H1 (cell line): ENCODE results near the gene ABCA6. TPM values are rescaled to one million over a fixed set of nuclear protein-coding genes. Genes with fewer than 3 reads are reported as not detected.

ENCODE experiments used
- ATF2 ChIP-seq: IDR thresholded peaks from 2 replicates; pipeline ENCODE4 v1.6.1; 2012; ENCODE audit warnings: low read length, inconsistent platforms
- BCL11A ChIP-seq, 2 experiments: IDR thresholded peaks; one replicate each; pipeline ENCODE4 v1.6.1; 2011; ENCODE audit warnings: low read depth in 2 of 2, low read length in 2 of 2, mild to moderate bottlenecking in 2 of 2
- CBX8 ChIP-seq: fragments of 300-800, 300-1000 bp; sonication (generic); IDR thresholded peaks from 2 replicates; pipeline ENCODE4 v1.7.1; 2016; ENCODE audit warnings: low read depth, low read length, borderline replicate concordance
- KDM4A ChIP-seq: IDR thresholded peaks from one replicate; pipeline ENCODE4 v1.7.1; 2012; ENCODE audit warnings: low read depth, mild to moderate bottlenecking, moderate library complexity, low read length, inconsistent platforms; ENCODE audit not compliant: severe bottlenecking
- MAFK ChIP-seq: IDR thresholded peaks from 2 replicates; pipeline ENCODE4 v1.6.1; 2012; ENCODE audit warnings: low read depth, mild to moderate bottlenecking, improper control_type of control experiment, low read length
- RNF2 ChIP-seq: fragments of 200-900, 300-1000 bp; sonication (generic); IDR thresholded peaks from 2 replicates; pipeline ENCODE4 v1.7.1; 2016; ENCODE audit warnings: borderline replicate concordance, low read depth, mild to moderate bottlenecking, antibody characterized with exemption, low read length; ENCODE audit not compliant: poor library complexity, severe bottlenecking; ENCODE audit errors: missing control alignments
- TBP ChIP-seq: IDR thresholded peaks from 2 replicates; pipeline ENCODE4 v1.6.1; 2011; ENCODE audit warnings: low read depth, low read length, improper control_type of control experiment
- TEAD4 ChIP-seq: IDR thresholded peaks from 2 replicates; pipeline ENCODE4 v1.6.1; 2012; ENCODE audit warnings: low read depth, low read length, inconsistent platforms, mixed read lengths
- polyA plus RNA-seq, 7 experiments: library from polyadenylated mRNA; depleted of rRNA in 3 of 7; stranded (reverse) in 5 of 7; unstranded in 2 of 7; fragments of >200 nt in 5 of 7; fragments of 200-250 nt in 2 of 7; gene quantifications; 1 replicate in 5 of 7; 2 replicates in 1 of 7; 4 replicates in 1 of 7; pipeline versions ENCODE4 v1.2.1 to v1.2.3, GENCODE V29; 2011 to 2013; ENCODE audit warnings: missing spikeins in 2 of 7, mixed read lengths in 2 of 7
- total RNA-seq: library from RNA; stranded (reverse); fragmentation: NEBNext Ultra II Directional; extraction: Animal tissue kit (Norgen Biotek cat#: 25700); gene quantifications from 2 replicates; pipeline ENCODE4 v1.2.1, GENCODE V29; 2021
- TF ChIP-seq, protein P1 (sequence below): fragments of 300-600 bp; sonication (generic); IDR thresholded peaks from 2 replicates; pipeline ENCODE4 v1.7.1; 2012; ENCODE audit warnings: low read length, moderate library complexity, mild to moderate bottlenecking, inconsistent platforms; ENCODE audit not compliant: insufficient replicate concordance

The ABCA6 gene
- total and polyA plus RNA-seq, 2 of the 8 experiments (the other 6 are each of a cell fraction or from before 2014, with no cell fraction given): not detected

- TF ChIP-seq ATF2 (no peak), TEAD4 (no peak), KDM4A (no peak), TBP (no peak), CBX8 (no peak), BCL11A (IDR thresholded peaks at IDR 0.05; ENCODE audit: low read depth in 2 of 2, low read length in 2 of 2) (no peak), MAFK (no peak), RNF2 (no peak)
- TF ChIP-seq, protein P1, sequence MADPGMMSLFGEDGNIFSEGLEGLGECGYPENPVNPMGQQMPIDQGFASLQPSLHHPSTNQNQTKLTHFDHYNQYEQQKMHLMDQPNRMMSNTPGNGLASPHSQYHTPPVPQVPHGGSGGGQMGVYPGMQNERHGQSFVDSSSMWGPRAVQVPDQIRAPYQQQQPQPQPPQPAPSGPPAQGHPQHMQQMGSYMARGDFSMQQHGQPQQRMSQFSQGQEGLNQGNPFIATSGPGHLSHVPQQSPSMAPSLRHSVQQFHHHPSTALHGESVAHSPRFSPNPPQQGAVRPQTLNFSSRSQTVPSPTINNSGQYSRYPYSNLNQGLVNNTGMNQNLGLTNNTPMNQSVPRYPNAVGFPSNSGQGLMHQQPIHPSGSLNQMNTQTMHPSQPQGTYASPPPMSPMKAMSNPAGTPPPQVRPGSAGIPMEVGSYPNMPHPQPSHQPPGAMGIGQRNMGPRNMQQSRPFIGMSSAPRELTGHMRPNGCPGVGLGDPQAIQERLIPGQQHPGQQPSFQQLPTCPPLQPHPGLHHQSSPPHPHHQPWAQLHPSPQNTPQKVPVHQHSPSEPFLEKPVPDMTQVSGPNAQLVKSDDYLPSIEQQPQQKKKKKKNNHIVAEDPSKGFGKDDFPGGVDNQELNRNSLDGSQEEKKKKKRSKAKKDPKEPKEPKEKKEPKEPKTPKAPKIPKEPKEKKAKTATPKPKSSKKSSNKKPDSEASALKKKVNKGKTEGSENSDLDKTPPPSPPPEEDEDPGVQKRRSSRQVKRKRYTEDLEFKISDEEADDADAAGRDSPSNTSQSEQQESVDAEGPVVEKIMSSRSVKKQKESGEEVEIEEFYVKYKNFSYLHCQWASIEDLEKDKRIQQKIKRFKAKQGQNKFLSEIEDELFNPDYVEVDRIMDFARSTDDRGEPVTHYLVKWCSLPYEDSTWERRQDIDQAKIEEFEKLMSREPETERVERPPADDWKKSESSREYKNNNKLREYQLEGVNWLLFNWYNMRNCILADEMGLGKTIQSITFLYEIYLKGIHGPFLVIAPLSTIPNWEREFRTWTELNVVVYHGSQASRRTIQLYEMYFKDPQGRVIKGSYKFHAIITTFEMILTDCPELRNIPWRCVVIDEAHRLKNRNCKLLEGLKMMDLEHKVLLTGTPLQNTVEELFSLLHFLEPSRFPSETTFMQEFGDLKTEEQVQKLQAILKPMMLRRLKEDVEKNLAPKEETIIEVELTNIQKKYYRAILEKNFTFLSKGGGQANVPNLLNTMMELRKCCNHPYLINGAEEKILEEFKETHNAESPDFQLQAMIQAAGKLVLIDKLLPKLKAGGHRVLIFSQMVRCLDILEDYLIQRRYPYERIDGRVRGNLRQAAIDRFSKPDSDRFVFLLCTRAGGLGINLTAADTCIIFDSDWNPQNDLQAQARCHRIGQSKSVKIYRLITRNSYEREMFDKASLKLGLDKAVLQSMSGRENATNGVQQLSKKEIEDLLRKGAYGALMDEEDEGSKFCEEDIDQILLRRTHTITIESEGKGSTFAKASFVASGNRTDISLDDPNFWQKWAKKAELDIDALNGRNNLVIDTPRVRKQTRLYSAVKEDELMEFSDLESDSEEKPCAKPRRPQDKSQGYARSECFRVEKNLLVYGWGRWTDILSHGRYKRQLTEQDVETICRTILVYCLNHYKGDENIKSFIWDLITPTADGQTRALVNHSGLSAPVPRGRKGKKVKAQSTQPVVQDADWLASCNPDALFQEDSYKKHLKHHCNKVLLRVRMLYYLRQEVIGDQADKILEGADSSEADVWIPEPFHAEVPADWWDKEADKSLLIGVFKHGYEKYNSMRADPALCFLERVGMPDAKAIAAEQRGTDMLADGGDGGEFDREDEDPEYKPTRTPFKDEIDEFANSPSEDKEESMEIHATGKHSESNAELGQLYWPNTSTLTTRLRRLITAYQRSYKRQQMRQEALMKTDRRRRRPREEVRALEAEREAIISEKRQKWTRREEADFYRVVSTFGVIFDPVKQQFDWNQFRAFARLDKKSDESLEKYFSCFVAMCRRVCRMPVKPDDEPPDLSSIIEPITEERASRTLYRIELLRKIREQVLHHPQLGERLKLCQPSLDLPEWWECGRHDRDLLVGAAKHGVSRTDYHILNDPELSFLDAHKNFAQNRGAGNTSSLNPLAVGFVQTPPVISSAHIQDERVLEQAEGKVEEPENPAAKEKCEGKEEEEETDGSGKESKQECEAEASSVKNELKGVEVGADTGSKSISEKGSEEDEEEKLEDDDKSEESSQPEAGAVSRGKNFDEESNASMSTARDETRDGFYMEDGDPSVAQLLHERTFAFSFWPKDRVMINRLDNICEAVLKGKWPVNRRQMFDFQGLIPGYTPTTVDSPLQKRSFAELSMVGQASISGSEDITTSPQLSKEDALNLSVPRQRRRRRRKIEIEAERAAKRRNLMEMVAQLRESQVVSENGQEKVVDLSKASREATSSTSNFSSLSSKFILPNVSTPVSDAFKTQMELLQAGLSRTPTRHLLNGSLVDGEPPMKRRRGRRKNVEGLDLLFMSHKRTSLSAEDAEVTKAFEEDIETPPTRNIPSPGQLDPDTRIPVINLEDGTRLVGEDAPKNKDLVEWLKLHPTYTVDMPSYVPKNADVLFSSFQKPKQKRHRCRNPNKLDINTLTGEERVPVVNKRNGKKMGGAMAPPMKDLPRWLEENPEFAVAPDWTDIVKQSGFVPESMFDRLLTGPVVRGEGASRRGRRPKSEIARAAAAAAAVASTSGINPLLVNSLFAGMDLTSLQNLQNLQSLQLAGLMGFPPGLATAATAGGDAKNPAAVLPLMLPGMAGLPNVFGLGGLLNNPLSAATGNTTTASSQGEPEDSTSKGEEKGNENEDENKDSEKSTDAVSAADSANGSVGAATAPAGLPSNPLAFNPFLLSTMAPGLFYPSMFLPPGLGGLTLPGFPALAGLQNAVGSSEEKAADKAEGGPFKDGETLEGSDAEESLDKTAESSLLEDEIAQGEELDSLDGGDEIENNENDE: no peak
These were observed 47.7 kb downstream of the ABCA6 start (continued) for GRCh38 chr17:69093995-69094394.
